CD1c-positive myeloid dendritic cell (primary cell): ENCODE results near the gene CDC25B.
"Not testable (repeated sequence)": the region's sequence is repeated elsewhere in the genome, so short reads cannot be mapped to it uniquely, and the experiment has no call there.

Experiments
- DNase-seq: peaks from one replicate; pipeline ENCODE4 v3.0.0-alpha.2; 2016; ENCODE audit errors: extremely low spot score

Gene CDC25B

GRCh38 chr20:3784863-3785239 is 11.3 kb upstream of the CDC25B start:
- DNase-seq: no peak

DNA sequence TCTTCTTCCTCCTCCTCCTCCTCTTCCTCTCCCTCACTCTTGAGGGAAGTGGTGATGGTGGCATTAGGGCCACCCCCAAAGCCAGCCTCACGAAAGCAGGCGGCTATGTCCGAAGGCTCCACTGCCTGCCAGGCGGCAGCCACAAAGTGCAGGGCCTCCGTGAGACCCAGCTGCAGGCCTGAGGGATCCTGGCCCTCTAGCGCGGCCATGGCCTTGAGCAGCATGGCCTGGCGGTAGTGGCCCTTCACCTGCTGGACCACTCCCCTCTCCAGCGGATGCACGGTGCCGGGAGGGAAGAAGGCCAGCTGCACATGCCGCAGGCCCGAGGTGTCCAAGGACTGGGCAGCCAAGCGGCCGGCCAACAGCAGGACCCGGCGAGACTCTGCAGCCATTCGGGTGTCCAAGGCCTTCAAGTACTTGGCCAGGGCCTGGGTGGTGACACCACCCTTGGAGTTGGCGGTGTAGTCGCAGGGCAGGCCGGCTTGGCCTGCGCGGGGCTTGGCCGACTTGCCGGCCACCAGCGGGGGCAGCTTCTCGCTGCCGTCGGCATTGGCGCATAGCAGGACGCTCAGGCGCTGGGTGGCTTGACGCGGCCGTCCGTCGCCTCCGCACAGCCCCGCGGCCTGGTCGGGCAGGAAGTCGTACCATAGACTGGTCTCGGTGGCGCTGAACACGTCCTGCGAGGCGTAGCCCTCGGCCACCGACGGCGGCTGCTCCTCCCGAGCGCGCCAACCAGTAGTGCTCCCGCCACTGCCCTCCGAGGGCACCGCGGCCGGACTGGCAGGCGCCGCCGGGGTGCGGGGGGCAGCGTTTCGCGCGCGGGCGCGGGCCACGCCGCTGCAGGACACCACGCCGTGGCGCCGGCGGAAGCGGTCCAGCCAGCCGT is 10.6 kb upstream of the CDC25B start:
- DNase-seq: no peak

GRCh38 chr20:3786126-3786484 is 10.0 kb upstream of the CDC25B start:
- DNase-seq: peak; percentile 48

DNA sequence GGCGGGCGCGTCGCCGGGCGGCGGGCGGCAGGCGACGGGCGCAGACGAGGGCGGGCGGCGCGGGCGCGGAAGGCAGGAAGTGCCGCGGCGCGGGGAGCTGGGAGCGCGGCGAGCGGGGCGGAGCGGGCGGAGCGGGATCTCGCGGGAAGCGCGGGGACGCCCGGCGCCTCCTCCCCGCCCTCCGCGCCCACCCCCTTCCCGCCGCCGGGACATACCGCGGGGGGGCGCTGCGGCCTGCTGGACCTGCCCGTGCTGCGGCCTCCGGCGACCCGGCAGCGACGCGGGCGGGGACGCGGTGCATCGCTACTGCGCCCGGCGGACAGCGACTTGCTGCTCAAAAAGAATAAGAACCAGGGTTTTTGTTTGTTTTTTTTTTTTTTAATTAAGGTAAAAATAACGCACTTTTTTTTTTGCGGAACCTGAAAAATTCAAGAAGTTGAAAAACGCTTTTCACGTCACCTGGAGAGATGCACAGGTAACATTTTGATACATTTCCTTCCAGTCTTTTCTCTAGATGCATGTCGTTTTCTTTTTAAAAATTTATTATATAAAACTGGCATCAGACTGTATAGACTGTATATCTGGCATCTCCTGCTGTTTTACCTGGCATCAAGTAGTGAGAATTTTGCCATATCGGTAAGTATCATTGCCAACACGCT is 9.3 kb upstream of the CDC25B start, which contains the start of gene CENPB:
Gene CENPB (minus strand): TSS at position 76 of the 659 bp plus-strand sequence. CDS start 257 bp downstream, outside the sequence.
- peak; percentile 96 for DNase-seq

DNA sequence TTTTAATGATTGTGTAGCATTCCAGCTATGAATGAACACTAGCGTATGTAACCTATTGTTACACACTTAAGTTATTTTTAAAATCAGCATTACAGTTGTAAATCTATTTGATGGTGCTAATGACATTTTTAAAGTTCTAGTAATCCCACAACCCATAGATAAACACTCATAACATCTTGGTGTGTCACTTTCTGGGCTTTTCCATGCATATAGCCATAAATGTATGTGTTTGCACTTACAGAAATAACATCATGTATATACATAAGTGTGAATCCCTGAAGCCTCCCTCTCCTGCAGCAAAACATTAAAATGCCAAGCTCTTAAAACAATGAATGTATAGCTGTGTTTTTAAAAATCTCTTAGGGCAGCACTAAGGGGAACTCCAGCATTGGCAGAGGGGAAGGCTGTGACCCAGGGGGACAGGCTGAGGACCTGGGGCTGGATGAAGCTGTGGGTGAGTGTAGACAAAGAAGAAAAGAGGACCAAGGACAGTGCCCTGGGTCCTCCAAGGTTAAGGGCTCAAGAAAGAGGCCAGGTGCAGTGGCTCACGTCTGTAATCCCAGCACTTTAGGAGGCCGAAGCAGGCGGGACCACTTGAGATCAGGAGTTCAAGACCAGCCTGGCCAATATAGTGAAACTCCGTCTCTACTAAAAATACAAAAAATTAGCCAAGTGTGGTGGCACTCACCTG is 8.6 kb upstream of the CDC25B start:
- DNase-seq: no peak

DNA sequence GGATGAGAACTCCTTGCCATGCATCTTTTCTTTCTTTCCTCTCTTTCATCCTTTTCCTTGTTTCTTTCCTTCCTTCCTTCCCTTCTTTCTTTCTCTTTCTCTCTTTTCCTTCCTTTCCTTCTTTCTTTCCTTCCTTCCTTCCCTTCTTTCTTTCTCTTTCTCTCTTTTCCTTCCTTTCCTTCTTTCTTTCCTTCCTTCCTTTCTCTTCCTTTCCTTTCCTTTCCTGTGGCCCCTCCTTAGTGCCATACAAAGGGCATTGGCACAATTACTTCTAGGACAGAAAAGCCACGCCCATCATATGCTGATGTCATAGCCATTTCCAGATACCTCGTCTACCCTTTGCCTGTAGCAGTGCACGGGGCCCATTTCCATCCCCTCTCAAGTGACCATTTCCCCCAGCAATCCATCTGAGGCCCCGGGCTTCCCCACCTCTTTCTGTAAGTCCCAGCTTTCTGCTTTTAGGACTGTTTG is 7.4 kb upstream of the CDC25B start:
- no peak for DNase-seq

- not testable (repeated sequence) for DNase-seq
Observed at GRCh38 chr20:3789201-3789600, 6.9 kb upstream of the CDC25B start.

DNA sequence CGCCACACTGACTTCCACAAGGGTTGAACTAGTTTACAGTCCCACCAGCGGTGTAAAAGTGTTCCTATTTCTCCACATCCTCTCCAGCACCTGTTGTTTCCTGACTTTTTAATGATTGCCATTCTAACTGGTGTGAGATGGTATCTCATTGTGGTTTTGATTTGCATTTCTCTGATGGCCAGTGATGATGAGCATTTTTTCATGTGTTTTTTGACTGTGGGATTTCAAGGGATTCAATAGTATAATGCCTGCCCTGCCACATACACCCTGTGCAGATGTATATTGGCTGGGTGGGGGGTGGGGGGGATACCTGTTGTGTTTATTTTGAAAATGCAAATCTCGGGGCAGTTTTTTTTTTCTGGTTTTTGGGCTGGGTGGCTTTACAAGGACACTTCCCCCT is 1.9 kb upstream of the CDC25B start:
- not testable (repeated sequence) for DNase-seq

GRCh38 chr20:3794701-3795420 is 1.2 kb upstream of the CDC25B start:
- no peak for DNase-seq

DNA sequence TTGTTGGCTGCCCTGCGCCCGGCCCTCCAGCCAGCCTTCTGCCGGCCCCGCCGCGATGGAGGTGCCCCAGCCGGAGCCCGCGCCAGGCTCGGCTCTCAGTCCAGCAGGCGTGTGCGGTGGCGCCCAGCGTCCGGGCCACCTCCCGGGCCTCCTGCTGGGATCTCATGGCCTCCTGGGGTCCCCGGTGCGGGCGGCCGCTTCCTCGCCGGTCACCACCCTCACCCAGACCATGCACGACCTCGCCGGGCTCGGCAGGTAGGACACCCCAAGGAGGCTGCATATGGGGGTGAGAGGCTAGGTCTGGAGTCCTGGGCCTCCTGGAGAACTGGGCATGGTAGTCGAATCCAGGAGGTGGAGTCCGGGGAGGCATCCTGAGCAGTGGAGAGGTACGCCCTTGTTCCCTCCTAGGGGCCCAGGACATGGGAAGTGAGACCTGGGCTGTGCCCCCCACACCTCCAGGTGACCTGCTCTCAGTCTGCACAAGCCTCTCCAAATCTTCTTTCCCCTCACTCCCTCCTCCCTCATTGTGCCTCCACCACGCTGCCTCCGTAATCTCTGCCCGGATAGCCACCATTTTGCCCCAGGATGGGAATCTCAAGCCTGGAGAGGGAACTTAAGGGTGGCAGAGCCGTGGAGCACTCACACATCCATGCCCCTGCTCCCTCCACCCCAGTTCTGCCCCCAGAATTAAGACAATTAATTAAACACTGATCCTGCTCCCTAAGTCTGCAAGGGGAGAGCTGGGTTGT is 541 bp downstream of the CDC25B start:
- no peak for DNase-seq

- no peak for DNase-seq
Observed at GRCh38 chr20:3797226-3797545, 1.1 kb downstream of the CDC25B start.

- DNase-seq: no peak
Observed at GRCh38 chr20:3797592-3798372, 1.7 kb downstream of the CDC25B start.

GRCh38 chr20:3798373-3798768 is 2.3 kb downstream of the CDC25B start:
- no peak for DNase-seq

DNA sequence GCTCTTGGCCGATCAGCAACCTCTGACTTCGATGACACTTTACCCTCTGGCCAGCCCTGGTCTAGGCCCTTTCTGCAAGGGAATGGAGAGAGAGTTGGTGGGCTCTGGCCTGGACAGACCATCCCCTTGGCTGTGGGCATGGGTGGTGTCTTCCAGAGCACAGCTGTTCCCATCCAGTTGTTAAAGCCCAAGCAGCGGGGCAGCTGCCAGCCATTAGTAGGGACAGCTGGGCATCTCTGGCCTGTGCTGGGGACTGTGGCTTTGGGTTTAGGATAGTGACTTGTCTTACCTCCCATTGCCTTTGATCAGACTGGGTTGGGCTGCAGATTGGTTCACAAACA is 2.8 kb downstream of the CDC25B start:
- no peak for DNase-seq

DNA sequence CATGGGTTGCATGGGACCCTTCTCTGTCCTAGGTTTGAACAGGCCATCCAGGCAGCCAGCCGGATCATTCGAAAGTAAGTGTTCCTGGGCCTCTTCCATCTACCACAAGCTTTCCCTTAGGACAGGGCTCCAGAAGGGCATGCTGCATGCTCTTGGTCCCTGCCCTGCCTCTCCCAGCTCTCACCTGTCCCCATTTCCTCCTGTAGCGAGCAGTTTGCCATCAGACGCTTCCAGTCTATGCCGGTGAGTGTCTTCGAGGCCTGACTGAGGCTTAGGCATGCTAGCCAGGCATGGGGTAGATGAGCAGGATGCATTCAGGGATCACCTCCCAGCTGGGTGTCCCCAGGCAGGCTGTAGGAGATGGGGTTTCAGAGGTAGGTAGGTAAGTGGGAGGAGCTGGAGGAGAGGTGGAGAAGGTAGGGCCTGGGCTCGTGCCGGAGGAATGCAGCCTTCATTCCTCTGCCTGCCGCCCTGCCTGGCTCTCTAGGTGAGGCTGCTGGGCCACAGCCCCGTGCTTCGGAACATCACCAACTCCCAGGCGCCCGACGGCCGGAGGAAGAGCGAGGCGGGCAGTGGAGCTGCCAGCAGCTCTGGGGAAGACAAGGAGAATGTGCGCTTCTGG is 4.3 kb downstream of the CDC25B start:
- no peak for DNase-seq

DNA sequence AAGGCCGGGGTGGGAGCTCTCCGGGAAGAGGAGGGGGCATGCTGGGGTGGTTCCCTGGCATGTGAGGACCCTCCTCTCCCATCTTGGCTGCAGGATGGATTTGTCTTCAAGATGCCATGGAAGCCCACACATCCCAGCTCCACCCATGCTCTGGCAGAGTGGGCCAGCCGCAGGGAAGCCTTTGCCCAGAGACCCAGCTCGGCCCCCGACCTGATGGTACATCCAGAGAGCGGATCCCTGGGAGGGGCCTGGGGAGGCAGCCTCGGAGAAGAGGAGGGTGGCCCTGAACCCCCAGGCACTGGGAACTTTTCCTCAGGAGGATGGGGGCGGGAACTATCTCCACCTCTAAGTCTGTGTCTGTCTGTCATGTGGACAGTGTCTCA is 4.8 kb downstream of the CDC25B start:
- no peak for DNase-seq

- DNase-seq: no peak
Observed at GRCh38 chr20:3801299-3801698, 5.2 kb downstream of the CDC25B start.

DNA sequence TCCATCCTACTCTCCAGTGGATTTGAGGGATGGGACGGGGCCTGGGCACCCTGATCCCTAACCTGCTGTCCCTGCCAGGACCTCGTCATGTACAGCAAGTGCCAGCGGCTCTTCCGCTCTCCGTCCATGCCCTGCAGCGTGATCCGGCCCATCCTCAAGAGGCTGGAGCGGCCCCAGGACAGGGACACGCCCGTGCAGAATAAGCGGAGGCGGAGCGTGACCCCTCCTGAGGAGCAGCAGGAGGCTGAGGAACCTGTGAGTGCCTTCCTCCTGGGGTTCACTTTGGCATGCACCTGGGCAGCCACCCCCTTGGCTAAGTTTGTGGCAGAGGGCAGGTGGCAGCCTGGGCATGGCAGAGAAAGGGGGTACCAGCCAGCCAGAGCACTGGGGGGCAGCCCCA is 5.7 kb downstream of the CDC25B start:
- DNase-seq: no peak

- no peak for DNase-seq
Observed at GRCh38 chr20:3802524-3803239, 6.6 kb downstream of the CDC25B start.

DNA sequence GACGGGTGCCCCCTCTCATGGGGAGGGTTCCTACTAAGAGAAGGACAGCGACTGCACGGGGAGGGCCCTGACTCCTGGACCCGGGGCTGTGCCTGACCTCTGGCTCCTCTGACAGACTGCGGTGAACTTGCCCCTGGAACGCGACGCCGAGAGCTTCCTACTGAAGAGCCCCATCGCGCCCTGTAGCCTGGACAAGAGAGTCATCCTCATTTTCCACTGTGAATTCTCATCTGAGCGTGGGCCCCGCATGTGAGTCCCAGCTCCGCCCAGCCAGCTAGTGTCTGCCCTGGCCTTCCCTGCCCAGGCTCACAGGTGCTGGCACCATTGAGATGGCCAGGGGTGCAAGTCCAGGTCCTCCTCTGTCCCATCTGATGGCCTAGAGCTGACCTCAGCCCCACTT is 7.2 kb downstream of the CDC25B start:
- DNase-seq: no peak
